RPMI8226 (cell line): ENCODE measurements around the gene ST6GALNAC3.

Experiments used
- DNase-seq: peaks from one replicate; pipeline ENCODE4 v3.0.0-alpha.2; 2015

ST6GALNAC3 gene

DNA sequence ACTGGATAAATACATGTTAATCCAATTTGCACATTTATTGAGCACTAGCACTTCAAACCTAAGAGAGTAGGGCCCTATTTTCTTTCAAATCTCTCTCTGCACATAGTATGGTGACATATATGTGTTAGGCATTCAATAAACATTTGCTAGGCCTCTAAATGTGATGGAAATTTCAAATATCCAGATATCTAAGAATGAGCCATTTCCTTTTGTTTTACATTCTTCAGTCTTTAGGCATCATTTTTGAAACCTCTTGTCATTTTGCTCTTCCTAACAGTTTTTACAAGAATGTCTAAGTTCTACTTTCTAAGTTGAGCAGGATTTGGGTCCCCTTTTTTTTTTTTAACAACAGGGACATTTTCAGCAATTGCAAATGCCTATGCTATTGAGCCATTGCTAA lies 397.0 kb downstream of the ST6GALNAC3 start:
- DNase-seq: no peak

GRCh38 chr1:76473591-76473990 lies 399.0 kb downstream of the ST6GALNAC3 start:
- no peak for DNase-seq

DNA sequence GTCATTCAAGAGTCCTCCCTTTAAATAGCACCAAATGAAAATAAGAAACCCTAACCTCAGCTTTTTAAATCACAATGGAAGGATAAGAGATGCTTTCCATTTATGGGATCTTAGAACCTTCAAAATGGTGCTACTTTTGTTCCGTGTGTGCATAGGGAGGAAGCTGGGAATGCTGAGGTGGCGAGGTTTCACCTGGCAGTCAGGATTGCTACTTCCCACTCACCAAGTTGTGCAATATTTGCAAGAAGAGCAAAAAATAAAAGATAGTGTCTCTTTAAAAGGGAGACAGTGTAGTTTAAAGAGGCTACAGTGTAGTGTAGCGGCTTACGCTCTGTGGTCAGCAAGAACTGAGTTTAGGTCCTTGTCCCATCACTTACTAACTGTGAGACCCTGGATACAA lies 400.4 kb downstream of the ST6GALNAC3 start:
- DNase-seq: no peak

GRCh38 chr1:76477156-76477555 lies 402.6 kb downstream of the ST6GALNAC3 start:
- no peak for DNase-seq

GRCh38 chr1:76480827-76481226 lies 406.3 kb downstream of the ST6GALNAC3 start:
- no peak for DNase-seq

- no peak for DNase-seq
Measured at GRCh38 chr1:76481672-76482071, 407.1 kb downstream of the ST6GALNAC3 start.

DNA sequence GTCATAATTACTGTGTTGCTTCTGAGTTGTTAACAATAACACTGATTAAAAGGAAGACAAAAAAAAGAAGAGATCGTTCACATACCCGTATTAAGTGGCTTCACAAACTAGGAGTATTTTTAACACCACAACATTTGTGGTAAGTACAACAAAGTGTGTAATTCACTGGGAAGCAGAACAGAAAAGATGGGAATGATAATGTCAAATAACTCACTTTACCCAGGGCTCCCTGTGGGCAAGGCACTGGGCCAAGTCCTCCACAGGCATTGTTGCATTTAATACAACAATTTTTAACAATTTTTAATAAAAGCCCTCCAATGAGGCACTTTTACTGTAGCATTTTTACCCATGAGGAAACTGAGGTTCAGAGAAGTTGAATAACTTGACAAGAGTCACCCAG lies 407.7 kb downstream of the ST6GALNAC3 start:
- DNase-seq: no peak

GRCh38 chr1:76491737-76492136 lies 417.2 kb downstream of the ST6GALNAC3 start:
- no peak for DNase-seq

DNA sequence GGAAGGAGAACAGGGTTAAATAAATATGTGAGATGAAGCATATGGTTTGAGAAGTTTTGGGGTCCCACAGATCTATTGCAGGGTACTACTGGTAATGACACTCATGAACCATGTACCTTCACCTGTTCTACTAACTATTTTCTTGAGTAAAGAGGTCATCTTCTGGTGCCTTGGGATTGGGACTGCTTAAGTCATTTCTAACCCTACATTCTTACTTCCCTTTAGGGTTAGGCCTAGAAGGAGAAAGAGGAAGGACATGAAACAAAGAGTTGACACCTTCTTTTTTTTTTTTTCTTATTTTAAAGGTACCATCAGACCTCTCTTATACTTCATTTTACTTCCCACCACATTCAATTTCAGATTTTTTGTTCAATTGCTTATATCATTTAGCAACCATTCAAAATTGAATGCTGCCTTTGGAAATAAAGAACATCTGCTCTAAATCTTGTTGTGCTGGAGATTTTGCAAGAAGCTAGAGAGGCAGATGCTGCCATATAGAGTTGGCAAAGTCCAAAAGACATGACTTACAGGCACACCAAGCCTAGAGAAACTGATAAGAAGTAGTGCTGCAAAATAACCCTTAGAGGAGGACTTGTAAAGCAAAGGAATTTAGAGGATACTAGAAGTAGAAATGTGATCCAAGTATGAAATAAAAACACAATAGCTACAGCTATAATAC lies 418.3 kb downstream of the ST6GALNAC3 start:
- DNase-seq: no peak

DNA sequence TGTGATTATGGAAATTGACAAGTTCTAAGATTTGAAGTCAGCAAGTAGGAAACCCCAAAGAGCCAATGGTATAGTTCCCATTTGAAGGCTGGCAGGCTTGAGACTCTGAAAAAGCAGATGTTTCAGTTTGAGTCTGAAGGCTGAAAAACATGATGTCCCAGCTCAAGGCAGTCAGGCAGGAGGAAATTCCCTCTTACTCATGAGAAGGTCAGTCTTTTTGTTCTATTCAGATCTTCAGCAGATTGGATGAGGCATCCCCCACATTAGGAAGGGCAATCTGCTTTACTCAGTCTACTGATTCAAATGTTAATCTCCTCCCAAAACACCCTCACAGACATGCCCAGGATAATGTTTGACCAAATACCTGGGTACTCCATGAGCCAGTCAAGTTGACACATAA lies 420.3 kb downstream of the ST6GALNAC3 start:
- no peak for DNase-seq

GRCh38 chr1:76496871-76497270 lies 422.3 kb downstream of the ST6GALNAC3 start:
- DNase-seq: no peak

GRCh38 chr1:76500116-76500515 lies 425.6 kb downstream of the ST6GALNAC3 start:
- no peak for DNase-seq

GRCh38 chr1:76501136-76501535 lies 426.6 kb downstream of the ST6GALNAC3 start:
- DNase-seq: no peak

GRCh38 chr1:76501586-76502219 lies 427.2 kb downstream of the ST6GALNAC3 start:
- DNase-seq: no peak

GRCh38 chr1:76503100-76503499 lies 428.6 kb downstream of the ST6GALNAC3 start:
- no peak for DNase-seq

DNA sequence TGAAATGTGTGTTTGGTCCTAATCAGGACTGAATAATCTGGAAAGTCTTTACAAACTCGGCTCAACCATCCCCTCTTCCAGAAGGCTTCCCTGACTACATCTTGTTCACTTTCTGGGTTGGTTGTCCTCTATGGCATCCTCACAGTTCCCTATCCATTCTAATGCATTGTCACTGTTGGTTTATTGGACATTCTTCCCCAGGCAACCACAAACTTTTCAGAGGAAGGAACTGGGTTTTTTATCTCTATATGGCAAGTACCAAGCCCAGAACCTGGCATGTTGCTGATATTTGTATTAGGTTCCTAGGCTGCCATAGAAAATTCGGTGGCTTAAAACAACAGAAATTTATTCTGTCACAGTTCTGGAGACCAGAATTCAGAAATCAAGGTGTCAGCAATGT lies 429.2 kb downstream of the ST6GALNAC3 start:
- no peak for DNase-seq

- DNase-seq: no peak
Measured at GRCh38 chr1:76507376-76507775, 432.8 kb downstream of the ST6GALNAC3 start.

- no peak for DNase-seq
Measured at GRCh38 chr1:76508871-76509270, 434.3 kb downstream of the ST6GALNAC3 start.

DNA sequence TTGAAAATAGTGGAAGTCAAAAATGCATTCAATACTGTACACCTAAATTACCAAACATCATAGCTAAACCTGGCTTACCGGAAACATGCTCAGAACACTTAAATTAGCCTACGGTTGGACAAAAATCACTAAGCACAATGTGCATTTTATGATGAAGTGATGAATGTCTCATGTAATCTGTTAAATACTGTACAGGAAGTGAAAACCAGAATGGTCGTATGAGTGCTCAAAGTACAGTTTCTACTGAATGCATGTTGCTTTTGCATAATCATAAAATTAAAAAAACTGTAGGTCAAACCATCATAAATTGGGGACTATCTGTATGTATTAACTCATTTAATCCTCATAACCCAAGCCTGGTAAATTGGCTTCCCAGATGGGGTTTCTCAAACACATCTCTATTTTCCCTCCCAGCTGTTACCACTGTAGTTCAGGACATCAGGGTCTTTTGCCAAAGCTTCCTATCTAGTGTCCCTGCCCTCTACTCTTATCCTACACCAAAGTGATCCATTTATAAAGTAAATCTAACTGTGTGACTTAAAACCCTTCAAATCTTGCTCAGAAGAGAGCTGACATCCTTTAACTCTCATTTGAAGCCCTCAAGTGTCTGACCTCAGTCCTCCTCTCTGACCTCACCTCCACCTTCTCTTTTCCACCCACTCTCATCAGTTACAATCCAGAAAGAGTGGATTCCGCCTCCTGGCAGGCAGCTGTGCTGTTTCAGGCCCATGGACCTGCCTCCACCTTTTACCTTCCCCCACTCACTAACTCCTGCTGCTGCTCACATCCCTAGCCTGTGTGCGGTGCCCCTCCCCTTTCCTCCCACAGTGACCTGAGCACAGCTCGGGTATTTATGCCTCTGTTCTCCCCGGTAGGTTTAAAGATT lies 436.4 kb downstream of the ST6GALNAC3 start:
- no peak for DNase-seq

GRCh38 chr1:76511558-76512179 lies 437.1 kb downstream of the ST6GALNAC3 start:
- no peak for DNase-seq

DNA sequence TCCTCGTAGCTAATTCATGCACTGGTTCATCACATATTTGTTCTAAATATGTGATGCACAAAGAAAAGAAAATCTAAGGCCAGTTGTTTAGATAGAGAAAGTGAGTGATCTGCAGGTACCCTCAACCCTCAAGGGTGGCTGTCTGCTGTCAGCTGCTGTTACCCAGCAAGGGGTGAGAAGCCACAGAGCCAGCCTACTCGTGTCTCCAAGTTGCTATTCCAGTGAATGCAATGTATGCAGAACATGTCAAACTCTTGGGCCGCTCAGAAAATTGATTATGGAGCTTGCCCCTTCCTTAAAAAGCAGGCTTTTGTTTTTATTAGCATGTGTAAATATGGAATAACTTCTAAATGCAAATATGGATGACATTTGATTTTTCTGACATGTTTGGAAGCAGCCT lies 456.4 kb downstream of the ST6GALNAC3 start:
- DNase-seq: no peak

DNA sequence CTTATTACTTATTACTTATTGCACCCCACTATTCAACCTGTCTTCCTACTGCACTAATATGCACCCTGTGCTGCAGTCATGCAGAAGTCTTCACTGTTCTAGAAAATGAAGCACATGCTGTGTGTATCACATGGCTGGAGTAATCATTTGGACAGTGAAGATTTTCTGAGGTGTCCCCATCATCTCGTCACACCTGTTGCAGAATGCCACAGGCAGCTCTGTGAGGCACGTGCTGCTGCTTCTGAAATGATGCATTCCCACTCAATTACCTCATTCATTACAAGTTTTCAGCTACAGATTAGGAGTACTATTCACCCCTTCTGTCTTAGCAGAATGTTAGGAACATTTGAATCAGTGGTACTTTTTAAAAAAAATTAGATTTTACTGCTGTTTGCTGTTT lies 467.1 kb downstream of the ST6GALNAC3 start:
- no peak for DNase-seq

- DNase-seq: no peak
Measured at GRCh38 chr1:76542359-76542758, 467.8 kb downstream of the ST6GALNAC3 start.
